Naive thymus-derived CD4-positive, alpha-beta T cell (primary cell): Measurements from ENCODE around the gene TTLL12. TPM values are rescaled to one million over a fixed set of nuclear protein-coding genes. Genes with fewer than 3 reads are reported as not detected.

Experiments used
- ATAC-seq: fragments of 150-1000 bp; cut with Tn5 transposase; 2 replicates; pipeline ENCODE4 v1.10.0; 2021; ENCODE audit warnings: mild to moderate bottlenecking, moderate library complexity
- CTCF ChIA-PET: fragments of 350-600 bp; sonication (Branson Sonifier 250); formaldehyde crosslinking; loops from one replicate; lab custom pipeline; 2021; ENCODE audit warnings: antibody characterized with exemption; lab: Charles Lee
- POLR2A ChIA-PET: fragments of 350-600 bp; sonication (Branson Sonifier 250); formaldehyde crosslinking; loops from one replicate; lab custom pipeline; 2021; ENCODE audit warnings: antibody characterized with exemption, inconsistent platforms; lab: Charles Lee
- DNase-seq, 9 donors: peaks; one replicate each; pipeline versions ENCODE4 v3.0.0 to v3.0.0-alpha.2; 2020 to 2022; ENCODE audit warnings: mixed read lengths in 1 of 9
- H3K27ac ChIP-seq: one replicate; pipeline ENCODE4 v1.7.0; 2013; ENCODE audit warnings: mild to moderate bottlenecking, low read depth, low read length, moderate library complexity
- H3K27me3 ChIP-seq, 2 donors: one replicate each; pipeline ENCODE4 v1.7.0; 2013; ENCODE audit warnings: low read length in 2 of 2, mild to moderate bottlenecking in 2 of 2, moderate library complexity in 2 of 2; ENCODE audit not compliant: control insufficient read depth in 2 of 2, insufficient read depth in 2 of 2
- H3K36me3 ChIP-seq, 3 experiments: 1 replicate in 2 of 3; 2 replicates in 1 of 3; pipeline ENCODE4 v1.7.0; 2013; ENCODE audit warnings: low read length in 3 of 3, mild to moderate bottlenecking in 3 of 3, moderate library complexity in 1 of 3; ENCODE audit not compliant: insufficient read depth in 3 of 3, control insufficient read depth in 2 of 3
- H3K4me1 ChIP-seq, 2 donors: one replicate each; pipeline ENCODE4 v1.7.0; 2013; ENCODE audit warnings: low read length in 2 of 2, mild to moderate bottlenecking in 2 of 2, moderate library complexity in 1 of 2; ENCODE audit not compliant: control insufficient read depth in 2 of 2, insufficient read depth in 2 of 2
- H3K4me3 ChIP-seq: 2 replicates; pipeline ENCODE4 v1.7.0; 2013; ENCODE audit warnings: mild to moderate bottlenecking, low read length
- H3K9me3 ChIP-seq, 3 experiments: 1 replicate in 2 of 3; 2 replicates in 1 of 3; pipeline ENCODE4 v1.7.0; 2013; ENCODE audit warnings: low read length in 3 of 3; ENCODE audit not compliant: control insufficient read depth in 2 of 3
- H3K27ac Mint-ChIP-seq, 9 donors: one replicate each; pipeline ENCODE4 v1.8.0; 2020 to 2022; ENCODE audit warnings: mixed read lengths in 9 of 9, mild to moderate bottlenecking in 8 of 9, moderate library complexity in 5 of 9, inconsistent platforms in 2 of 9
- H3K27me3 Mint-ChIP-seq, 5 donors: one replicate each; pipeline ENCODE4 v1.8.0; 2021 to 2022; ENCODE audit warnings: mixed read lengths in 5 of 5, mild to moderate bottlenecking in 1 of 5
- H3K36me3 Mint-ChIP-seq, 5 donors: one replicate each; pipeline ENCODE4 v1.8.0; 2020 to 2022; ENCODE audit warnings: mixed read lengths in 5 of 5, mild to moderate bottlenecking in 3 of 5, inconsistent platforms in 1 of 5
- H3K4me1 Mint-ChIP-seq, 7 donors: one replicate each; pipeline ENCODE4 v1.8.0; 2020 to 2022; ENCODE audit warnings: mixed read lengths in 7 of 7, mild to moderate bottlenecking in 3 of 7, inconsistent platforms in 1 of 7
- H3K4me3 Mint-ChIP-seq, 10 donors: one replicate each; pipeline ENCODE4 v1.8.0; 2020 to 2022; ENCODE audit warnings: mild to moderate bottlenecking in 10 of 10, mixed read lengths in 10 of 10, moderate library complexity in 6 of 10, inconsistent platforms in 2 of 10
- H3K9me3 Mint-ChIP-seq, 11 donors: one replicate each; pipeline ENCODE4 v1.8.0; 2020 to 2022; ENCODE audit warnings: mixed read lengths in 11 of 11, mild to moderate bottlenecking in 4 of 11, inconsistent platforms in 1 of 11, moderate library complexity in 1 of 11
- intact Hi-C, 2 donors: fragments of 100-400 bp; cut with micrococcal nuclease; formaldehyde crosslinking; loops; one replicate each; pipeline ENCODE4 v1.15.1; 2023
- polyA plus RNA-seq, 2 donors: library from polyadenylated mRNA; unstranded; fragments of 300-500 nt; fragmentation: Illumina TruSeq; gene quantifications; one replicate each; pipeline ENCODE4 v1.2.3, GENCODE V29; 2021
- total RNA-seq, 6 experiments: library from RNA in 5 of 6; stranded (reverse) in 5 of 6; gene quantifications; 1 replicate in 5 of 6; 2 replicates in 1 of 6; pipeline ENCODE4 v1.2.3 and lab custom pipeline; 2021 to 2026

TTLL12 gene
- total and polyA plus RNA-seq, 7 experiments from 2014 or later = 15.6 to 43.7 (median 28.2) TPM

DNA sequence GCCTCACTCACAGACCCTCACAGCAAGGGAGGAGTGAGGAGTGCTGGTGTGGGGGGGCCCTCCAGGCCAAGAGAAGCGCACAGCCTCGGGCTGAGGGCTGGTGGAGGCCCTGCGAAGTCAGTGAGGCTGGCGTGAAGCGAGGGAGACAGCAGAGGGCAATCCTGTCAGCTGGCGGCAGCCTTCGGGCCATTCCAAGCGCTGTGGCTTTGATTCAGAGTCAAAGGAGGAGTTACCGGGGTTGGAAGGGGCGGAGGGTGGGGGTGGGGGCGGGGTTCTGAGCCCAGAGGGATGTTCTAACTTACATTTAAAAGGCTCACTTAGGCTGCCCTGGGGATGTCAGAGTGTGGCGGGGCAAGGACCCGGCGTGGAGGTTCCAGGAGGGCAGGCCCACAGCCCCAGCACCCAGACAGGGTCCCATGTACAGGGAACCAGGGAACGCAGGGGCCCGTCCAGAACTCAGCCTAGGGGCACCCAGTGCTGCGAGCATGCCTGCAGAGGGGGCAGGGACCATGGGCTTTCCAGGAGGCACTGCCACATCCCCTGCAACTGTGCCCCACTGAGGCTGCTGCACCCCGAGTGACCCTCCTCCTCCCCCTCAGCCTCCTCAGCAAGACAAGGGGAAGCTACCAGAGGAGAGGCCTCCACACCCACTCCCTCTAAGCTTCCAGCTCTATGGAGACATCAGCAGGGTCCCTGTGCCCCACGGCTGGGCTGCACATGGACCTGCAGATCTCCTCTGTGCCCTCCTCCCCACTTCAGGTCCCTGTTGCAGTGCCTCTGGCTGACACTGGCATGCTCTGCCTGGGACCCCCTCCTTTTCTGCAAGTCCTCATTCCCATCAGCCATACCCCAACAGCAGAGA is 39.7 kb upstream of the TTLL12 start:
- H3K9me3 ChIP-seq = no peaks in the 10 kb centered on the region
- no peak for ATAC-seq
- Mint-ChIP-seq H3K27me3 (peaks cover 0 to 5% (median 0%) of the 10 kb centered on the region in 5 donors), H3K4me1 (peaks cover 0 to 11% (median 5%) of the 10 kb centered on the region in 7 donors), H3K36me3 (no peaks in the 10 kb centered on the region), H3K9me3 (no peaks in the 10 kb centered on the region), H3K27ac (peak overlapping the region in 1 of 9 donors; percentile 11), H3K4me3 (no peak overlapping the region)
- H3K27me3 ChIP-seq = no peaks in the 10 kb centered on the region
- ChIA-PET CTCF (no interaction called here), POLR2A (no interaction called here)
- peaks cover 0 to 6% of the 10 kb centered on the region in 2 donors for H3K4me1 ChIP-seq
- no peak overlapping the region for H3K27ac ChIP-seq
- intact Hi-C loops = no loop called here
- DNase-seq = no peak
- no peaks in the 10 kb centered on the region for H3K36me3 ChIP-seq
- no peak overlapping the region for H3K4me3 ChIP-seq

GRCh38 chr22:43225609-43226008 is 38.7 kb upstream of the TTLL12 start:
- no peaks in the 10 kb centered on the region for H3K9me3 Mint-ChIP-seq

DNA sequence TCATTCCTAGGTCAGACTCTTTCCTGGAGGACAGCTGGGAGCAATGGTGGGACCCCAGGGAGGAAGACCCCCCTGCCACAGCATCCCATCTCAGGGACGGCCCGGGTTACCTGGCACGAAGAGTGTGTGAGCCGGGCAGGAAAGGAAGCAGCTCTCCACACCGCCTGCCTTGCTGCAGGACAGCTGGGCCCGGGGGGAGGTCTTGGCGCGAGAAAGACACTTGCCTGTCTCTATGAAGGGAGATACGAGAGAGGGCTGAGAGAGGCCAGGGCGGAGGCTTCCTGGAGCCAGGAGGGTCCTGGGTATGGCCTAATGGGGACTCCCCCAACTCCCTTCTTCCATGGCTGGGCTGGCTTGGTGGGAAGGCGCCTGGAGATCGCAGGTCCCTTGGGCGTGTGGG is 36.1 kb upstream of the TTLL12 start:
- Mint-ChIP-seq H3K27me3 (no peaks in the 10 kb centered on the region), H3K9me3 (no peaks in the 10 kb centered on the region), H3K4me3 (no peak overlapping the region), H3K4me1 (no peaks in the 10 kb centered on the region), H3K36me3 (no peaks in the 10 kb centered on the region), H3K27ac (no peak overlapping the region)
- Histone ChIP-seq H3K36me3 (no peaks in the 10 kb centered on the region), H3K4me3 (no peak overlapping the region), H3K4me1 (no peaks in the 10 kb centered on the region), H3K27me3 (no peaks in the 10 kb centered on the region), H3K9me3 (no peaks in the 10 kb centered on the region), H3K27ac (no peak overlapping the region)
- CTCF ChIA-PET = interaction anchor here (0.6 to 0.8 kb wide), 2 partner anchors 75 to 189 kb away, joined by 3 read pairs; no protein-coding TSS in a partner anchor
- intact Hi-C loops = no loop called here
- POLR2A ChIA-PET = no interaction called here
- ATAC-seq (no peak), DNase-seq (no peak)

More at GRCh38 chr22:43225609-43226008, 38.7 kb upstream of the TTLL12 start:
- Histone ChIP-seq H3K4me1 (no peaks in the 10 kb centered on the region), H3K27ac (no peak overlapping the region), H3K9me3 (no peaks in the 10 kb centered on the region), H3K36me3 (no peaks in the 10 kb centered on the region), H3K4me3 (no peak overlapping the region), H3K27me3 (no peaks in the 10 kb centered on the region)
- CTCF ChIA-PET = no interaction called here
- POLR2A ChIA-PET = no interaction called here
- intact Hi-C loops = no loop called here
- no peaks in the 10 kb centered on the region for H3K27me3 Mint-ChIP-seq
- DNase-seq (no peak), ATAC-seq (no peak)
- H3K4me3 Mint-ChIP-seq = no peak overlapping the region
- H3K36me3 Mint-ChIP-seq = no peaks in the 10 kb centered on the region
- H3K4me1 Mint-ChIP-seq = peaks cover 0 to 6% (median 0%) of the 10 kb centered on the region in 7 donors
- peak overlapping the region in 3 of 9 donors; percentile 11 to 45 (median 15) for H3K27ac Mint-ChIP-seq

- Mint-ChIP-seq H3K27me3 (peaks cover 0 to 2% (median 0%) of the 10 kb centered on the region in 5 donors), H3K4me3 (no peak overlapping the region), H3K27ac (no peak overlapping the region), H3K9me3 (no peaks in the 10 kb centered on the region), H3K36me3 (no peaks in the 10 kb centered on the region), H3K4me1 (no peaks in the 10 kb centered on the region)
- DNase-seq = no peak
- Histone ChIP-seq H3K36me3 (no peaks in the 10 kb centered on the region), H3K4me1 (no peaks in the 10 kb centered on the region), H3K27ac (no peak overlapping the region), H3K9me3 (no peaks in the 10 kb centered on the region), H3K27me3 (no peaks in the 10 kb centered on the region), H3K4me3 (no peak overlapping the region)
- ChIA-PET CTCF (no interaction called here), POLR2A (no interaction called here)
- no peak for ATAC-seq
- intact Hi-C loops = no loop called here
Measured at GRCh38 chr22:43222262-43222661, 35.3 kb upstream of the TTLL12 start.

GRCh38 chr22:43220625-43221380 is 33.9 kb upstream of the TTLL12 start:
- POLR2A ChIA-PET = no interaction called here
- no peaks in the 10 kb centered on the region for H3K9me3 Mint-ChIP-seq
- no peak overlapping the region for H3K4me3 ChIP-seq
- DNase-seq = no peak
- no peaks in the 10 kb centered on the region for H3K4me1 ChIP-seq
- H3K27ac Mint-ChIP-seq = no peak overlapping the region
- H3K36me3 Mint-ChIP-seq = no peaks in the 10 kb centered on the region
- intact Hi-C loops = no loop called here
- CTCF ChIA-PET = no interaction called here
- no peaks in the 10 kb centered on the region for H3K36me3 ChIP-seq
- ATAC-seq = no peak
- no peak overlapping the region for H3K4me3 Mint-ChIP-seq
- no peaks in the 10 kb centered on the region for H3K4me1 Mint-ChIP-seq
- peaks cover 0 to 3% (median 0%) of the 10 kb centered on the region in 5 donors for H3K27me3 Mint-ChIP-seq
- H3K27me3 ChIP-seq = no peaks in the 10 kb centered on the region
- no peaks in the 10 kb centered on the region for H3K9me3 ChIP-seq
- no peak overlapping the region for H3K27ac ChIP-seq

- H3K36me3 ChIP-seq = no peaks in the 10 kb centered on the region
- peaks cover 0 to 3% (median 0%) of the 10 kb centered on the region in 5 donors for H3K27me3 Mint-ChIP-seq
- no peak for ATAC-seq
Measured at GRCh38 chr22:43218786-43219185, 31.9 kb upstream of the TTLL12 start.

More at GRCh38 chr22:43218786-43219185, 31.9 kb upstream of the TTLL12 start:
- Mint-ChIP-seq H3K9me3 (peaks cover 0 to 2% (median 0%) of the 10 kb centered on the region in 11 donors), H3K4me1 (no peaks in the 10 kb centered on the region), H3K27ac (peak overlapping the region in 2 of 9 donors; percentile 6 to 38), H3K36me3 (no peaks in the 10 kb centered on the region), H3K4me3 (no peak overlapping the region)
- Histone ChIP-seq H3K4me1 (no peaks in the 10 kb centered on the region), H3K27ac (no peak overlapping the region), H3K9me3 (no peaks in the 10 kb centered on the region), H3K4me3 (no peak overlapping the region), H3K27me3 (no peaks in the 10 kb centered on the region)
- no peak for DNase-seq
- POLR2A ChIA-PET = no interaction called here
- intact Hi-C loops = no loop called here
- CTCF ChIA-PET = interaction anchor here (0.6 kb wide), 1 partner anchor 351 kb away, joined by 5 read pairs; no protein-coding TSS in a partner anchor
